A673 (cell line): ENCODE data around the gene MTAP. TPM values are rescaled to one million over a fixed set of nuclear protein-coding genes. Genes with fewer than 3 reads are reported as not detected.

Source experiments
- BruUV-seq: library from RNA; stranded (reverse); fragments of 400-500 nt; replicated peaks from 2 replicates; lab custom pipeline; 2021; lab: Mats Ljungman, UMichigan
- CTCF ChIA-PET: fragments of 300-600 bp; sonication (Branson Sonifier 250); formaldehyde crosslinking; loops from one replicate; lab custom pipeline; 2022; ENCODE audit warnings: antibody characterized with exemption; lab: Charles Lee
- POLR2A ChIA-PET: fragments of 300-600 bp; sonication (Branson Sonifier 250); formaldehyde crosslinking; loops from one replicate; lab custom pipeline; 2022; ENCODE audit warnings: antibody characterized with exemption; ENCODE audit not compliant: low non-redundant PET; lab: Charles Lee
- DNase-seq: peaks from one replicate; pipeline ENCODE4 v3.0.0-alpha.2; 2015; ENCODE audit warnings: low spot score
- H3K27ac ChIP-seq: fragments of 200-600 bp; sonication (generic); 2 replicates; pipeline ENCODE4 v1.5.1; 2016; ENCODE audit warnings: mixed run types, low read depth, mild to moderate bottlenecking, mixed read lengths, antibody characterized with exemption, low read length; ENCODE audit not compliant: poor library complexity, severe bottlenecking
- H3K27me3 ChIP-seq: fragments of 200-600 bp; sonication (generic); replicated peaks from 2 replicates; pipeline ENCODE4 v1.6.1; 2017; ENCODE audit warnings: mixed run types, low read depth, mild to moderate bottlenecking, mixed read lengths, antibody characterized with exemption, low read length; ENCODE audit not compliant: insufficient read depth, poor library complexity
- H3K36me3 ChIP-seq: fragments of 200-600 bp; sonication (generic); 2 replicates; pipeline ENCODE4 v1.6.1; 2016; ENCODE audit warnings: mixed run types, mild to moderate bottlenecking, mixed read lengths, antibody characterized with exemption, low read length; ENCODE audit not compliant: insufficient read depth, poor library complexity, severe bottlenecking
- H3K4me1 ChIP-seq: fragments of 200-600 bp; sonication (generic); 2 replicates; pipeline ENCODE4 v1.6.1; 2017; ENCODE audit warnings: mixed run types, mild to moderate bottlenecking, mixed read lengths, antibody characterized with exemption, low read length; ENCODE audit not compliant: insufficient read depth, poor library complexity, severe bottlenecking
- H3K4me3 ChIP-seq: fragments of 200-600 bp; sonication (generic); 2 replicates; pipeline ENCODE4 v1.5.1; 2016; ENCODE audit warnings: low read depth, mixed run types, mild to moderate bottlenecking, mixed read lengths, low read length; ENCODE audit not compliant: poor library complexity, severe bottlenecking
- H3K9me3 ChIP-seq: fragments of 200-600 bp; sonication (generic); 2 replicates; pipeline ENCODE4 v1.6.1; 2016; ENCODE audit warnings: mixed run types, low read depth, mild to moderate bottlenecking, mixed read lengths, antibody characterized with exemption, low read length; ENCODE audit not compliant: poor library complexity, severe bottlenecking
- EZH2 ChIP-seq: fragments of 200-600 bp; sonication (generic); IDR thresholded peaks from 2 replicates; pipeline ENCODE4 v1.6.1; 2017; ENCODE audit warnings: borderline replicate concordance, low read depth, mild to moderate bottlenecking, mixed read lengths, antibody characterized with exemption, low read length; ENCODE audit not compliant: poor library complexity, severe bottlenecking
- intact Hi-C: fragments of 100-400 bp; cut with micrococcal nuclease; formaldehyde crosslinking; loops from one replicate; pipeline ENCODE4 v1.10.0; 2022; ENCODE audit not compliant: unreplicated experiment
- total RNA-seq: library from RNA; stranded (reverse); gene quantifications from 2 replicates; pipeline ENCODE4 v1.2.3, GENCODE V29; 2021
- TF ChIP-seq, protein P1 (sequence below): fragments of 300-800, 200-600 bp; sonication (generic); conservative IDR thresholded peaks from 2 replicates; pipeline ENCODE4 v1.5.1; 2017; ENCODE audit warnings: low read depth, mild to moderate bottlenecking, antibody characterized with exemption, low read length, moderate library complexity, mixed read lengths

Gene MTAP
- total RNA-seq, 1 experiment from 2014 or later, result 39.2 TPM

GRCh38 chr9:21781656-21782055, 20.8 kb upstream of the MTAP start:
- BruUV-seq, result no TSS peak
- Histone ChIP-seq H3K4me3 (no peak overlapping the region), H3K36me3 (no peaks in the 10 kb centered on the region), H3K27me3 (no peaks in the 10 kb centered on the region), H3K9me3 (no peaks in the 10 kb centered on the region), H3K27ac (no peak overlapping the region), H3K4me1 (no peaks in the 10 kb centered on the region)
- intact Hi-C loops, result loop anchor here (10.0 kb wide), 1 partner anchor 197 kb away; no protein-coding TSS in a partner anchor
- DNase-seq, result no peak
- POLR2A ChIA-PET, result no interaction called here
- TF ChIP-seq, protein P1, sequence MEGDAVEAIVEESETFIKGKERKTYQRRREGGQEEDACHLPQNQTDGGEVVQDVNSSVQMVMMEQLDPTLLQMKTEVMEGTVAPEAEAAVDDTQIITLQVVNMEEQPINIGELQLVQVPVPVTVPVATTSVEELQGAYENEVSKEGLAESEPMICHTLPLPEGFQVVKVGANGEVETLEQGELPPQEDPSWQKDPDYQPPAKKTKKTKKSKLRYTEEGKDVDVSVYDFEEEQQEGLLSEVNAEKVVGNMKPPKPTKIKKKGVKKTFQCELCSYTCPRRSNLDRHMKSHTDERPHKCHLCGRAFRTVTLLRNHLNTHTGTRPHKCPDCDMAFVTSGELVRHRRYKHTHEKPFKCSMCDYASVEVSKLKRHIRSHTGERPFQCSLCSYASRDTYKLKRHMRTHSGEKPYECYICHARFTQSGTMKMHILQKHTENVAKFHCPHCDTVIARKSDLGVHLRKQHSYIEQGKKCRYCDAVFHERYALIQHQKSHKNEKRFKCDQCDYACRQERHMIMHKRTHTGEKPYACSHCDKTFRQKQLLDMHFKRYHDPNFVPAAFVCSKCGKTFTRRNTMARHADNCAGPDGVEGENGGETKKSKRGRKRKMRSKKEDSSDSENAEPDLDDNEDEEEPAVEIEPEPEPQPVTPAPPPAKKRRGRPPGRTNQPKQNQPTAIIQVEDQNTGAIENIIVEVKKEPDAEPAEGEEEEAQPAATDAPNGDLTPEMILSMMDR, result no peak
- no peak for TF ChIP-seq EZH2
- CTCF ChIA-PET, result no interaction called here

- Histone ChIP-seq H3K9me3 (no peaks in the 10 kb centered on the region), H3K4me3 (no peak overlapping the region), H3K36me3 (no peaks in the 10 kb centered on the region), H3K27ac (no peak overlapping the region), H3K27me3 (no peaks in the 10 kb centered on the region), H3K4me1 (no peaks in the 10 kb centered on the region)
- ChIA-PET POLR2A (no interaction called here), CTCF (no interaction called here)
- intact Hi-C loops, result loop anchor here (10.0 kb wide), 1 partner anchor 197 kb away; no protein-coding TSS in a partner anchor
- no peak for DNase-seq
- BruUV-seq, result no TSS peak
- no peak for TF ChIP-seq EZH2
- TF ChIP-seq, protein P1, result no peak
Measured at GRCh38 chr9:21782205-21782604, 20.2 kb upstream of the MTAP start.

DNA sequence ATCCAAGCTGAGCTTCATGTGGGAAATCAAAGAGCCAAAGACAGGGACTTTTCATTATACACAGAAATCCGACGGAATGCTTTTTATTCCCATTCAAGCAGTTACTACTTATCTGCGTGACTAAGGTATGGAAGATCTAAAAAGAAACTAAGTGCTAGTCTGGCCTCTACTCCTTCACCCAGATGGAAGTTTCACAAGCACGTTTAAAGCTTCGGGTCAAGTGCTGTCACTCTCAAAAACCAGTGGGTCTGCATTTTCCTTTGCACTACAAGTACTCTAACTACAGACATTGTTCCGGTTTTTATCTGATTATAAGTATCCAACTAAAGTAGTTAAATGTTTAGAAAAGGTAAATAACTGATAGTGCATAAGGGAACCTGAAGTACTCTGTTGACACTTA, 13.7 kb upstream of the MTAP start:
- Histone ChIP-seq H3K27ac (no peak overlapping the region), H3K27me3 (peaks cover 9% of the 10 kb centered on the region), H3K36me3 (no peaks in the 10 kb centered on the region), H3K9me3 (no peaks in the 10 kb centered on the region), H3K4me1 (no peaks in the 10 kb centered on the region), H3K4me3 (no peak overlapping the region)
- TF ChIP-seq, protein P1, result no peak
- no peak for DNase-seq
- POLR2A ChIA-PET, result no interaction called here
- intact Hi-C loops, result loop anchor here (1.0 to 10.0 kb wide), 4 partner anchors 79 to 471 kb away; no protein-coding TSS in a partner anchor
- no TSS peak for BruUV-seq
- CTCF ChIA-PET, result interaction anchor here (0.6 to 1.6 kb wide), 2 partner anchors 323 to 470 kb away, joined by 4 to 5 read pairs; no protein-coding TSS in a partner anchor
